ENCODE measurements around the gene SEC24B. TPM values are rescaled to one million over a fixed set of nuclear protein-coding genes. Genes with fewer than 3 reads are reported as not detected.
"Not testable (repeated sequence)": the region's sequence is repeated elsewhere in the genome, so short reads cannot be mapped to it uniquely, and the experiment has no call there.

Gene SEC24B
- total RNA-seq, 1 donor from 2014 or later, result 11.9 TPM

DNA sequence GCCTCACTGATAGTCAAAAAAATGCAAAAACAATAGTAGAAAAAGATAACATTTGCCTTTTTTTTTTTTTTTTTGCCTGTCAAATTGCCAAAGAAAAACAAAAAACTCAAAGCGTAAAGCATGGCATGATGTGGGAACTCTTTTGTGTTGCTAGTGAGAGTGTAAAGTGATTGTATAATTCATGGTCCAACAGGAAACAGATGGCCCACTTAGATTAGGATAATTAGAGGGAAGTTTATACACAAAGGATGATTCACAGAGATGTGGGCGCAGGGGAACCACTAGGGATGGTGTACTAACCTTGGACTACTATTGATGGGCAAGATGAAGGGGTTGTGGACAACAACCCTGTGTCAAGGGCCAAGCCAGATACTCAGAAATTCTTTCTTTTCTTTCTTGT lies 142.8 kb downstream of the SEC24B start:
- DNase-seq (ENCODE audit: low read depth in 2 of 2), result peak; percentile 98 to 99

GRCh38 chr4:109578846-109579245 lies 145.2 kb downstream of the SEC24B start:
- peak in 1 of 2 donors; percentile 82 for DNase-seq (ENCODE audit: low read depth in 2 of 2)

DNA sequence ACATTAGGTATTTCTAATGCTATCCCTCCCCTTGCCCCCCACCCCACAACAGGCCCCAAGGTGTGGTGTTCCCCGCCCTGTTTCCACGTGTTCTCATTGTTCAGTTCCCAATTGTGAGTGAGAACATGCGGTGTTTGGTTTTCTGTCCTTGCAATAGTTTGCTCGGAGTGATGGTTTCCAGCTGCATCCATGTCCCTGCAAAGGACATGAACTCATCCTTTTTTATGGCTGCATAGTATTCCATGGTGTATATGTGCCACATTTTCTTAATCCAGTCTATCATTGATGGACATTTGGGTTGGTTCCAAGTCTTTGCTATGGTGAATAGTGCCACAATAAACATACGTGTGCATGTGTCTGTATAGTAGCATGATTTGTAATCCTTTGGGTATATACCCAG lies 146.4 kb downstream of the SEC24B start:
- DNase-seq (ENCODE audit: low read depth in 2 of 2), result not testable (repeated sequence)

DNA sequence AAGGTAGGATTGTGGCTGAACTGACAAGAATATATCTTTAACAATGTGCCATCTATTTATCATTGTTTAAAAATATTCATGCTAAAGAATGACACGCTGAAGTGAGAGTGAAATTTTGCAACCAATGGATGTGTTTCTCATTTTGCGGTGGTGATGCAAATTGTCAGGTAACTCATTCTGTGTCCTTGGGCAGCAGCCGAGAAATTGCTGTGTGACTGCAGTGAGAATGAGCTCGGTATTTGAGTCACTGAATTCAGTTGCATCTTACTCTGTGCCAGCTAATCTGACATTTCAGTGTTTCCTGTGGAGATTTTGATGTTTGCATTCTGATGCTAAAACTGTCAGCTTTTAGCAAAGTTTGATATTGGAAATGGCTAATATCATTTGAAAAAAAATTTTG lies 154.6 kb downstream of the SEC24B start:
- DNase-seq (ENCODE audit: low read depth in 2 of 2), result peak; percentile 18 to 31

- DNase-seq (ENCODE audit: low read depth in 2 of 2), result no peak
Observed at GRCh38 chr4:109589119-109589518, 155.5 kb downstream of the SEC24B start.

GRCh38 chr4:109589605-109590004 lies 156.0 kb downstream of the SEC24B start:
- no peak for DNase-seq (ENCODE audit: low read depth in 2 of 2)

Other genes with a start within 250 kb of the SEC24B start
- under 0.01 and 0.22 TPM in 2 replicates for gene COL25A1, start 131.2 kb upstream of the SEC24B start, total RNA-seq
- gene MCUB, start 126.4 kb downstream of the SEC24B start, total RNA-seq, result 34.7 and 55.1 TPM in 2 replicates

All from lung microvascular endothelial cell (primary cell).